Vagina (tissue), 2 donors: ENCODE measurements around the gene FCAR.
"Not testable (repeated sequence)": the region's sequence is repeated elsewhere in the genome, so short reads cannot be mapped to it uniquely, and the experiment has no call there.

Experiments
- CTCF ChIP-seq, 3 experiments: fragments of 450-650 bp in 2 of 3; fragments of 200-600 bp in 1 of 3; sonication (generic) in 1 of 3; IDR thresholded peaks; one replicate each; pipeline ENCODE4 v1.5.1; 2017 to 2019; ENCODE audit warnings: antibody characterized with exemption in 3 of 3, mild to moderate bottlenecking in 2 of 3, moderate library complexity in 2 of 3
- POLR2A ChIP-seq, 2 donors: fragments of 450-650 bp; IDR thresholded peaks; one replicate each; pipeline ENCODE4 v1.6.1; 2017; ENCODE audit warnings: antibody characterized with exemption in 2 of 2, mild to moderate bottlenecking in 2 of 2, moderate library complexity in 2 of 2

GRCh38 chr19:54907899-54908298 lies 33.9 kb downstream of the FCAR start:
- not testable (repeated sequence) for TF ChIP-seq POLR2A, CTCF (IDR thresholded peaks at IDR 0.05)
